MM.1S (cell line): ENCODE data around the gene SGSM1.

Source experiments
- EZH2phosphoT487 ChIP-seq: fragments of 300-600 bp; sonication (generic); IDR thresholded peaks from 2 replicates; pipeline ENCODE4 v1.6.1; 2018; ENCODE audit warnings: antibody characterized with exemption, low read length
- TF ChIP-seq, protein P1 (sequence below): fragments of 300-600 bp; sonication (generic); IDR thresholded peaks from 2 replicates; pipeline ENCODE4 v1.5.1; 2016; ENCODE audit warnings: antibody characterized with exemption, low read length, mixed read lengths

DNA sequence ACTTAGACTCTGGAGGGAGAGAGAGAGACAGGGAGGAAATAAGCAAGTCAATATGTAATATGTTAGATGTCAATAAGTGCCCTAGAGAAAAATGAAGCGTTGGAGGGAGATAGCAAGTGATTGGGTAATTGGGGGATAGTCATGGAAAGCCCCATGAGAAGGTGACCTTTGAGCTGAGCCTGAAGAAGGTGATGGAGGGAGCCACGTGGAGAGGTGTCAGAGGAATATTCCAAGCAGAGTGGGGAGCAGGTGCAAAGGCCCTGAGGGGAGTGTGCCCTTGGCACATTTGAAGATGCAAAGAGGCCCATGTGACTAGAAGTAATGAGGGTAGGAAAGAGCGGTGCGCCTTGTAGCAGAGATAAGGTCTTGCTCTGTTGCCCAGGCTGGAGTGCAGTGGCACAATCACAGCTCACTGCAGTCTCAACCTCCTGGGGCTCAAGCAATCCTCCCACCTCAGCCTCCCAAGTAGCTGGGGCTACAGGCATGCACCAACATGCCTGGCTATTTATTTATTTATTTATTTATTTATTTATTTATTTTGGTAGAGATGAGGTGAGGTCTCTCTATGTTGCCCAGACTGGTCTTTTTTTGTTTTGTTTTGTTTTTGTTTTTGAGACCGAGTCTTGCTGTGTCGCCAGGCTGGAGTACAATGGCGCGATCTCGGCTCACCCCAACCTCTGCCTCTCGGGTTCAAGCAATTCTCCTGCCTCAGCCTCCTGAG lies 138.4 kb downstream of the SGSM1 start:
- no peak for TF ChIP-seq EZH2phosphoT487
- TF ChIP-seq, protein P1, sequence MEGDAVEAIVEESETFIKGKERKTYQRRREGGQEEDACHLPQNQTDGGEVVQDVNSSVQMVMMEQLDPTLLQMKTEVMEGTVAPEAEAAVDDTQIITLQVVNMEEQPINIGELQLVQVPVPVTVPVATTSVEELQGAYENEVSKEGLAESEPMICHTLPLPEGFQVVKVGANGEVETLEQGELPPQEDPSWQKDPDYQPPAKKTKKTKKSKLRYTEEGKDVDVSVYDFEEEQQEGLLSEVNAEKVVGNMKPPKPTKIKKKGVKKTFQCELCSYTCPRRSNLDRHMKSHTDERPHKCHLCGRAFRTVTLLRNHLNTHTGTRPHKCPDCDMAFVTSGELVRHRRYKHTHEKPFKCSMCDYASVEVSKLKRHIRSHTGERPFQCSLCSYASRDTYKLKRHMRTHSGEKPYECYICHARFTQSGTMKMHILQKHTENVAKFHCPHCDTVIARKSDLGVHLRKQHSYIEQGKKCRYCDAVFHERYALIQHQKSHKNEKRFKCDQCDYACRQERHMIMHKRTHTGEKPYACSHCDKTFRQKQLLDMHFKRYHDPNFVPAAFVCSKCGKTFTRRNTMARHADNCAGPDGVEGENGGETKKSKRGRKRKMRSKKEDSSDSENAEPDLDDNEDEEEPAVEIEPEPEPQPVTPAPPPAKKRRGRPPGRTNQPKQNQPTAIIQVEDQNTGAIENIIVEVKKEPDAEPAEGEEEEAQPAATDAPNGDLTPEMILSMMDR, result no peak
